SHP77 (cell line): Measurements from ENCODE around the gene DLEC1.
"Not testable (repeated sequence)": the region's sequence is repeated elsewhere in the genome, so short reads cannot be mapped to it uniquely, and the experiment has no call there.

Source experiments
- DNase-seq, 2 experiments: peaks; one replicate each; lab custom pipeline; 2025; lab: John Stamatoyannopoulos, UW

DLEC1 gene

DNA sequence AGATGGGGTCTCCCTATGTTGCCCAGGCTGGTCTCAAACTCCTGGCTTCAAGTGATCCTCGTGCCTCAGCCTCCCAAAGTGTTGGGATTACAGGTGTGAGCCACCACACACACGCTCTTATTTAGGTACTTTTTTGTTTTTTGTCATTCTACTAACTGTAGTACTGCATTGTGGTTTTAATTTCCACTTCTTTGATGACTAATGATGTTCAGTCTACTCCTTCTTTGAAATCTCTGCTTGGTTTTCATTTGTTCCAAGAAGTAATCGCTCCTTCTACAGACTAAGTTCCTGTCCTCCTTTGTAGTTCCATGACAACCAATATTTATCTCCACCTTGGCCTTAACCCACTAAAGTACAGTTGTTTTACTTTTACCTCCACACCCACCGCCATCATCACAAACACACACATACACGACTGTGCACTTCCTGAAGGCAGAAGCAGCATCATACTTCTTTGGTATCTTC, 529 bp upstream of the DLEC1 start:
- no peak for DNase-seq

DNA sequence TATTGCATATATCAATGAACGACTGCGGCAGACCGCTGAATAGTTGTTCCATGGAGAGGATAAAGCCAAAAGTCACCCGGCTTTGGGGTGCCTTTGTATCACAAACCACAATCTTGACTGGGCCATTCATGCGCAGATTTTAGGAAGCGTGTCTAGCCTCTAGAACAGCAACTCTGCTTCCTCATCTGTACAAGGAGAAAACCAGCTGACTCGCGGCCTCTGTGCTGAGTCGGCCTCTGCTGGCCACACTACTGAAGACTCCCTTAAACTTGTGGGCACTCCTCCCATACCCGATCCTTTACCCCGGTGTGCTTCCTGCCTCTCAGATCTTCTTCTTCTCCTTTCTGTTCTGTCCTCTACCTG, 872 bp downstream of the DLEC1 start:
- DNase-seq: no peak

DNA sequence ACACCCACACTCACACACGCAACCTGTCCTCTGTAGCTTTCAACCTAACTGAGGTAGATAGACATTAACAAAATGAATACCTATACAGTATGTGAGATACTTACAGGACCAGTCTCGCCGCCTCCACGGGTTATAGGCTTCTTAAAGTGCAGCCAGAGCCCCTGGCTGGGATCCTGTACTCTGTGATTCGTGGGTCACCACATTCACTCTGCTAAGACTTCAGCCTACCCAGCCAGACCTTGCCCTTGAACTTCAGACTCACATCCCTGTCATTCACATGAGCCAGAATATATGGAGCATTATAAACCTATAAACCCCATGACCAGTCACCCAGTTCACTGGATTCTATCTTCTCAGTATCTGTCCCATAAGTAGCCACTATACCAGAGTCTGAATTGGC, 1.4 kb downstream of the DLEC1 start:
- DNase-seq: no peak

DNA sequence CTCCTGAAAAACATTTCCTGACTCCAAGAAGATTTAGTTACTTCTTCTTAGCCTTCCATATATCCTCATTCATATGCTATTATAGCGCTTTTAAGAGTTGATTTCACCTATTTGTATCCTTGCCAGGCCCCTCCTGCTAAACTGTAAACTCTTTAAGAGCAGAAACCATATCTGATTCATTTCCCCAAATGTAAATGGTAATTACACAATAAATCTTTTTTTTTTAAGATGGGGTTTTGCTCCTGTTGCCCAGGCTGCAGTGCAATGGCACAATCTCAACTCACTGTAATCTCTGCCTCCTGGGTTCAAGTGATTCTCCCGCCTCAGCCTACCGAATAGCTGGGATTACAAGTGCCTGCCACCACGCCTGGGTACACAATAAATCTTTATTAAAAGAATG, 4.5 kb downstream of the DLEC1 start:
- DNase-seq: no peak

DNA sequence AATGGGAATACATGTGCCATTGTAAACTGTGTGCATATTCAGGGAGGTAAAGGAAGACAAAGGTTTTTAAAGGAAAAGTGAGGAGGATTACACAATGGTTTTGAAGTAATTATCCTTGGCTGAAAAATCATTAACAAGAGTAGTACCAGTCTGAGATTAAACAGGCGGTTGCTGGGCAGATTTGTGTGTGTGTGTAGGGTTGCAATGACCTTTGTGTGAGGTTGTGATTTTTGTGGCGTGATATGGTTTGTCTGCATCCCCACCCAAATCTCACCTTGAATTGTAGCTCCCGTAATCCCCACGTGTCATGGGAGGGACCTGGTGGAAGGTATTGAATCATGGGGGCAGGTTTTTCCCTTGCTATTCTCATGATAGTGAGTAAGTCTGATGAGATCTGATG, 7.0 kb downstream of the DLEC1 start:
- no peak for DNase-seq

DNA sequence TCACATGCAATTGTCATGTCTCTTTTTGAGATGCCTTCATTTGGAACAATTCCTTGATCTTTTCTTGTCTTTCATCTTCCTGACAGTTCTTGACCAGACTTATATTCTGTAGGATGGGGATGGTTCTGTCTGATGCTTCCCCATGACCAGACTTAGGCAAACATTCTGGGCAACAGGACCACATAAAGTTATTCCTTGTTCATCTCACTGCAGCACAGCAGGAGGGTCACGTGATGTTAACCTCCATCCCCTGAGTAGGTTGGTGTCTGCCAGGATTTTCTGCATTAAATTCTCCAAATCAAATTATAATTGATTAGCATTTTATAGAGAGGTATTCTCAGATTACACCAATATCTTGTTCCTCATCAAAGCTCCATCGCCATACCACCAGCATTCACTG, 7.8 kb downstream of the DLEC1 start:
- no peak for DNase-seq

DNA sequence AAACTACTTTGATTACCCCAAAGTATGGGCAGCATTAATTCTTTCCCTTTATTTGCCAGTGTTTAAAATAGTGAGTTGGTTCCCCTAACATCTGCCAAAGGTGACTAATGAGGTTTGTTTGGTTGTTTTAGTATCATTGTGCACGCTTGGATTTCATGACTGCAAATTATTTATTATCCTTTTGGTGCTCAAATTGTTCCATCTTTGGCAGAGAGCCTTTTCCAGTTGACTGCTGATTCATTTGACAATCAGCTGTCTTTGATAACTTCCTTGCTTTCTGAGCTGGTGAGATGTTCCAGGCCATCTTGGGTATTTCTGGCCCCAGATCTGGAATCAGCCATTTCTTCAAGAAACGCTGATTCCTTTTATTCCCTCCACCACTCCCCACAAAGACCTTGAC, 8.9 kb downstream of the DLEC1 start:
- no peak for DNase-seq

DNA sequence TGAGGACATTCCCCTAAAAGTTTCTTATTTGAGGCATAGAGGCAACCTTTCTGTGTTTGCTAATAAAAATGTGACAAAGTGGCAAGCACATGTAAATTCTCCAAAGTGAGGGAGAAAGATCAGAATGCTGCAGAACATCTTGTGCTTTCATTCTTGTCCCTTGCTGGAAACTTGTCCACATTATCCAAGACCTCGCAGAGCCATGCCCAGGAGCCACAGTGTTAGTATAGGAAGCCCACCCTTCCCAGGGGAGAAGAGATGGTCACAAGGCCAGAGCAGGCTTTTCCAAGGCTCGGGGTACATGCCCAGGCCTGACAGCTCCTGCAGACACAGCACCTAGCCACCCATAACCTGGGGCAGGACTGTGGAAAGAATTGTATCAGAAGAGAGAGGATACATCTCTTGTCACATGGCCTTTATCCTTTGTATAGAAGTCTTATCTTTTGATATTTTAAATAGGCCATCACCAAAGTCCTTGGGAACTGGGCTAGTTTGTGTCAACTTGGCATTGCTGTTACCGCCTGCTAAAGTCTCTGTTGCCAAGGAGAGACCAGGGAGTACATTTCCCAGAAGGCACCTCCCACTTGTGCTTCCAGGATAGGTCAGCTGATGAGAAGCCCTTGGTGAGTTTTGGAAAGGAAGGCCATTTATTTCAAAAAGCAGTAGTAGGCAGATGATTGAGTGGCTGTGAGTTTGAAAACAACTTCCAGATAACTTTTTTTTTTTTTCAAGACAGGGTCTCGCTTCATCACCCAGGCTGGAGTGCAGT, 10.5 kb downstream of the DLEC1 start:
- no peak for DNase-seq

DNA sequence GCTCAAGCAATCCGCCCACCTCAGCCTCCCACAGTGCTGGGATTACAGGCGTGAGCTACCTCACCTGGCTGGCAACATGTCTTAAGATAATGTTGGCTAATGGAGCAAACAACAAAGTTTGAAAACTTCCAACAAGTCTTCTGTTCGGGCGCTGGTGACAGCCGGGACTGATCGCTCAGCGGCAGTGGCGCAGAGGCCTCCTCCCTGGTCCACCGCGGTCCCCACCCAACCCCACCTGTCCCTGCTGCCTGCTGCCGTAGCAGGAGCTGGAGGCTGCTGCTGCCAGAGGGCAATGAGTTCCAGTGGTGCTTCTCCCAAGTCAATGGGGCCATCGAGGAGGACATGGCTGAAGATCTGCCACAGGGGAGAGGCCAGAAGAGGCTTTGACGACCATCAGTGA, 12.1 kb downstream of the DLEC1 start:
- no peak for DNase-seq

DNA sequence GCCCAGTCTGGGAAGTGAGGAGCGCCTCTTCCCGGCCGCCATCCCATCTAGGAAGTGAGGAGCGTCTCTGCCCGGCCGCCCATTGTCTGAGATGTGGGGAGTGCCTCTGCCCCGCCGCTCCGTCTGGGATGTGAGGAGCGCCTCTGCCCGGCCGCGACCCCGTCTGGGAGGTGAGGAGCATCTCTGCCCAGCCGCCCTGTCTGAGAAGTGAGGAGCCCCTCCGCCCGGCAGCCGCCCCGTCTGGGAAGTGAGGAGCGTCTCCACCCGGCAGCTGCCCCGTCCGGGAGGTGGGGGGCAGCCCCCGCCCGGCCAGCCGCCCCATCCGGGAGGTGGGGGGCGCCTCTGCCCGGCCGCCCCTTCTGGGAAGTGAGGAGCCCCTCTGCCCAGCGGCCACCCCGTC, 14.3 kb downstream of the DLEC1 start:
- not testable (repeated sequence) for DNase-seq

DNA sequence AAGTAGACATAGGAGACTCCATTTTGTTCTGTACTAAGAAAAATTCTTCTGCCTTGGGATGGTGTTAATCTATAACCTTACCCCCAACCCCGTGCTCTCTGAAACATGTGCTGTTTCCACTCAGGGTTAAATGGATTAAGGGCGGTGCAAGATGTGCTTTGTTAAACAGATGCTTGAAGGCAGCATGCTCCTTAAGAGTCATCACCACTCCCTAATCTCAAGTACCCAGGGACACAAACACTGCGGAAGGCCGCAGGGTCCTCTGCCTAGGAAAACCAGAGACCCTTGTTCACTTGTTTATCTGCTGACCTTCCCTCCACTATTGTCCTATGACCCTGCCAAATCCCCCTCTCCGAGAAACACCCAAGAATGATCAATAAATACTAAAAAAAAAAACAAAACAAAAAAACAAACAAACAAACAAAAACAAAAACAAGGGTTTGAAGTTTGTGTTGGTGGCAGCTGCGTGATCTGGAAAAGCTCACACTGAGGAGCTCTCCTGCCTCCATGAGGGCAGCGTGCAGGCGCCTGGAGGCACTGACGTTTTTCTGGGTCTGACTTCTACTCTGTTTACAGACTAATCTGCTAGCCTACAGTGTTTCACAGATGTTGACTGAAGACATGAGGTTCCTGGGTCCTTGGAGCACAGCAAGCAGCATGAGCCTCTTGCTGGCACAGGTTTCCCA, 14.9 kb downstream of the DLEC1 start:
- not testable (repeated sequence) for DNase-seq

DNA sequence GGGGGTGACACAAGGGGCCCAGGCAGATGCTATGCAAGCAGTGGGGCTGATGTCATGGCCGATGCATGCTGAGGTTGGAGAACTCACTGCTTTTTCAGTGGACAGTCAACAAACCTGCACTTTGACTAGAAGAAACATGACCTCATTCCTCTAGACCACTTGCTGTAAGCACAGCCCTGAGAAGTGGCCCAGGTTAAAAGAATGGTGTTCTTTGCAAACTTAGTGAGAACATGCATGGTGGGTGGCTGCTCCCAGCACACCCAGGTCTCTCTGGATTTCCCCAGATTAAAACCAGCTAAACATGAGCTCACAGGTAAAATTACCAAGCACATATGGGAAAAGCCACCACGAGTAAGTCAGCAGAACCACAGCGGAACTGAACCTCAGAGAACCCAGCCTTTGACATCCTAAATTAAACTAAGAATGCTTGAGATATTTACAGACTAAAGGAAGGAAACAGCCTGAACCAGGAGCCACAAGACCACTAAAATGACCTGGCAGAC, 15.5 kb downstream of the DLEC1 start:
- no peak for DNase-seq

DNA sequence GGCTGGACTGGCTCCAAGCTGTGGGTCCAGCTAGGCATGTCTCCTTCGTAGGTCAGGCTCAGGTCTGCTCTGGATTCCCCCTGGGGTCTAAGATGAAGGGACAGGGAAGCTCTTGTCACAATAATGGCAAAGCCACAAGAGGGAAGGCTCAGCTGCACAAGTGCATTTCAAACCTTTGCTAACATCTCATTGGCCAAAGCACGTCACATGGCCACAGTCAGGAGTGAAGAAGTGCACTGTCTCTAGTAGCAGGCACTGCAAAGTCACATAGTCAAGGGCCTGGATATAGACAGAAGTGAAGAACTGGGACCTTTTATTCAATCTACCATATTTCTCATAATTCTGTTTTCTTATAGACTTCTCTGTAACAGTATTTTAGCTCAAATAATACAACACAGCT, 20.1 kb downstream of the DLEC1 start:
- DNase-seq: no peak

DNA sequence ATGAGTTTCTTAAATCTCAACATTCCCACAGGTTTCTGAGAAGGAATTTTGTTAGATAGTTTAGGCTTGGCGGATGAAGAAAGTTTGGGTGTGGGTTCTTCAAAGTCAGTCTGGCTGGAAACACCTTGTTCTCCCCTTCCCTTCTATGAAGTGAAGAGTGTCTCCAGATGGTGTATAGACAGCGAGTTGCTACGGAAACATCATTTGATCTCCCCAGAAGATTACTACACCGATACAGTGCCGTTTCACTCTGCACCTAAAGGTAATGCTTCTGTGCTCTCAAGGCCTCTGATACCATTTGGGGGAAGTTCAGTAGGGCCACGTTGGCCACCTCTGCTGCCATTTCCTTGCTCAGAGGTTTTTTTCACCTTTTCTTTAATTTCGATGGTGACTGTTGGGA, 20.6 kb downstream of the DLEC1 start:
- no peak for DNase-seq

DNA sequence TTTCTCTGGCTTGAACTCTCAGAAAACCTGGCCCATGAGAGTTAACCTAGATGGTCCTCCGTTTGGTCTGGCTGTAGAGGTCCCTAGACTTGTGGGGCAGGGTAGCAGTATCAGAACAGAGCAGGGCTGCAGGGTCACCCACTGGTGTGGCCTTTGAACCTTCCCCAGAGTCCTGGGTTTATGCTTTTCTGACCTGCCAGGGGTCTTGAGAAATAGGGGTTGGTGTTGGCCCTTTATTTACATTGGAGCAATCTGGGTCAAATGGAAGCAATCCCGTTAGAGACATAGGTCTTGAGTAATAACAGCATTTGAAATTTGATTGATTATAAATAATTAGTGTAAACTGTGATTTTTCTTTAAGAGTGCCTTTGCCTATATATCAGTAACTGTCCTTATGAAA, 23.8 kb downstream of the DLEC1 start:
- no peak for DNase-seq

DNA sequence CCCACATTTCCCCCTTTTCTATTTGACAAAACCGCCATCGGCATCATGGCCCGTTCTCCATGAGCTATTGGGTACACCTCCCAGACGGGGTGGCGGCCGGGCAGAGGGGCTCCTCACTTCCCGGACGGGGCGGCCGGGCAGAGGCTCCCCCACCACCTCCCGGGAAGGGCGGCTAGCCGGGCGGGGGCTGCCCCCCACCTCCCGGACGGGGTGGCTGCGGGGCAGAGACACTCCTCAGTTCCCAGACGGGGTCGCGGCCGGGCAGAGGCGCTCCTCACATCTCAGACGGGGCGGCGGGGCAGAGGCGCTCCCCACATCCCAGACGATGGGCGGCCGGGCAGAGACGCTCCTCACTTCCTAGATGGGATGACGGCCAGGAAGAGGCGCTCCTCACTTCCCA, 25.4 kb downstream of the DLEC1 start:
- not testable (repeated sequence) for DNase-seq

DNA sequence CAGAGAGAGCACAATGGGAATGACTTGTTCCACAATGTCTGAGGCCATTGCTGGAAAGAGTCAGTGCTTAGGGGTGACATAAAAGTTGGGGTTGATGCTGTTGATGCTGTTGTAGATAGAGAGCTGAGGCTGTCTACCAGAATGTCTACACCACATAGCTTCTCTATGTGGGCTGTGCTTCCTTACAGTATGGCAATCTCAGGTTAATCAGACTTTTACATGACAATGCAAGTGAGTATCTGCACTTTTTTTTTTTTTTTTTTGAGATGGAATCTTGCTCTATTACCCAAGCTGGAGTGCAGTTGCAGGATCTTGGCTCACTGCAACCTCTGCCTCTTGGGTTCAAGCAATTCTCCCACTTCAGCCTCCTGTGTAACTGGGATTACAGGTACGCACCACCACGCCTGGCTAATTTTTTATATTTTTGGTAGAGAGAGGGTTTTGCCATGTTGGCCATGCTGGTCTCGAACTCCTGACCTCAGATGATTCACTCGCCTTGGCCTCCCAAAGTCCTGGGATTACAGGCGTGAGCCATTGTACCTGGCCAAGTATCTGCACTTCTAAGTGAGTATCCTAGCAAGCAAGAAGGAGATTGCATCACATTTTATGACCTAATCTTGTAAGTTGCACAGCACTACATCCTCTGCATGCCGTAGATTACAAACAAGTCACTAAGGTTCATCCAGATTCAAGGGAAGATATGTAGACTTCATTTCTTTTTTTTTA, 28.7 kb downstream of the DLEC1 start:
- no peak for DNase-seq

DNA sequence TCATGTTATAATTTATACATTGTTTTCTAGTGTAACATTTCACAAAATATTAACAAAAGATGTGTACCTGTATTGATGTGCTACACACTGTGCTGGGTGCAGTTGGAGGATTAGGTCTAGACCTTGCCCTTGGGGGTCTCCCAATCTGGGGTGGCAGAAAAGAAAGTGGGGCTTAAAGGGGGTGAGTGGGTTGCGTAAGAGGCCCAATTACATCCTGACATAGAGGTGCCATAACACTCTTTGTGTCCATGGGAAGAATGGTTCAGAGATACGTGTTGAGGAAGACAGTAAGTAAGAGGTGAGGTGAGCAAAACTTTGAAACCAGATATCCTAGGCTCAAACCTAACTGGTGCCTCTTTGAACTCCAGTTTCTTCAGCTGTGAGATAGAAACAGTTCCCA, 31.0 kb downstream of the DLEC1 start:
- DNase-seq: no peak

DNA sequence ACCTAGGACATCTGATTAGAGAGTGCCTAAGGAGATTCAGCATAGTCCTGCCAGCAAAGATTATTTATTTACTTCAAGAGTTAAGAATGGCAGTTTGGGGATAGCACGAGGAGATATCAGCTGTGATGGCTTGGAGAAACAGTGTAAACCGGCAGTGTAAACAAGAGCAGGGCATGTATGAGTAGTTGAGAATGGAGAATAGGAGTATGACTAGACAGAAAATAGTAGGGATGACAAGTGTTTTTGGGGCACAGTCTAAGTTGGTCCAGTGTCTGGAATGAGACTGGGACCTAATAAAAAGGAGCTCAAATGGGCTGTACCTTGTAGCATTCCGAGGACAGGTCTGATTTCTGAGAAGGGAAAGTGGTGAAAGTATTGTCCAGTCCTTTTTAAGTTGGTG, 38.1 kb downstream of the DLEC1 start:
- DNase-seq: not testable (repeated sequence)

DNA sequence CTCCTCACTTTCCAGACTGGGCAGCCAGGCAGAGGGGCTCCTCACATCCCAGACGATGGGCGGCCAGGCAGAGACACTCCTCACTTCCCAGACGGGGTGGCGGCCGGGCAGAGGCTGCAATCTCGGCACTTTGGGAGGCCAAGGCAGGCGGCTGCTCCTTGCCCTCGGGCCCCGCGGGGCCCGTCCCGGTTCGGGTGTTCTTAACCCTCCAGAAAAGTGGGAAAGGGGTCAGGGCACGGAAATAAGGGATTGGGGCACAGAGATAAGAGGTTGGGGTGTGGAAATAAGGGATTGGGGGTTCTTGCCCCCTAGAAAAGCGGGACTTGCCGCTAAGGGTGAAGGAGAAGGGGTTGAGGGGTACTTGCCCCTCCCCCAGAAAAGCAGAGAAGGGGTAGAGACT, 43.3 kb downstream of the DLEC1 start:
- not testable (repeated sequence) for DNase-seq

DNA sequence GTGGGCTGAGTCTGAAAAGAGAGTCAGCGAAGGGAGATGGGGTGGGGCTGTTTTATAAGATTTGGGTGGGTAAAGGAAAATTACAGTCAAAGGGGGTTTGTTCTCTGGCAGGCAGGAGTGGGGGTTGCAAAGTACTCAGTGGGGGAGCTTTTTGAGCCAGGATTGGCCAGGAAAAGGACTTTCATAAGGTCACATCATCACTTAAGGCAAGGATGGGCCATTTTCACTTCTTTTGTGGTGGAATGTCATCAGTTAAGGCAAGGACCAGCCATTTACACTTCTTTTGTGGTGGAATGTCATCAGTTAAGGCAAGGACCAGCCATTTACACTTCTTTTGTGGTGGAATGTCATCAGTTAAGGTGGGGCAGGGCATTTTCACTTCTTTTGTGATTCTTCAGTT, 44.2 kb downstream of the DLEC1 start:
- not testable (repeated sequence) for DNase-seq

DNA sequence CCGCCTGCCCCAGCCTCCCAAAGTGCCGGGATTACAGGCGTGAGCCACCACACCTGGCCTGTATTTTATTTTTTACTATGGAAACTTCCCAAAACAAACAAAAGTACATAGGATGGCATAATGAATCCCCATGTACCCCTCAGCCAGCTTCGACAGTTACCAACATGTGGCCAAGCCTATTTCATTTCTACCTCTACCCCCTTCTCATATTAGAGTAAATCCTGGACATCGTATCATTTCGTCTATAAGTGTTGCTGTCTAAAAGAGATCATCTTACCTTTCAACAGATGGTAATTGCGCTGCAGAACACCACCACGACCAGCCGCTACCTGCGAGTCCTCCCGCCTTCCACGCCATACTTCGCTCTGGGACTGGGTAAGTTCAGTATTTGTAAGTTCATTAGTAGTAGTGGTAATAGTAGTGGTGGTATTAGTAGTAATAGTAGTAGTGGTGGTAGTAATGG, 44.9 kb downstream of the DLEC1 start:
- no peak for DNase-seq
